ENCODE data around the gene LRRTM2. TPM values are rescaled to one million over a fixed set of nuclear protein-coding genes. Genes with fewer than 3 reads are reported as not detected.
"Not testable (repeated sequence)": the region's sequence is repeated elsewhere in the genome, so short reads cannot be mapped to it uniquely, and the experiment has no call there.

LRRTM2 gene
- total RNA-seq, 2 experiments from 2014 or later = 0.26 TPM; not detected in 1

DNA sequence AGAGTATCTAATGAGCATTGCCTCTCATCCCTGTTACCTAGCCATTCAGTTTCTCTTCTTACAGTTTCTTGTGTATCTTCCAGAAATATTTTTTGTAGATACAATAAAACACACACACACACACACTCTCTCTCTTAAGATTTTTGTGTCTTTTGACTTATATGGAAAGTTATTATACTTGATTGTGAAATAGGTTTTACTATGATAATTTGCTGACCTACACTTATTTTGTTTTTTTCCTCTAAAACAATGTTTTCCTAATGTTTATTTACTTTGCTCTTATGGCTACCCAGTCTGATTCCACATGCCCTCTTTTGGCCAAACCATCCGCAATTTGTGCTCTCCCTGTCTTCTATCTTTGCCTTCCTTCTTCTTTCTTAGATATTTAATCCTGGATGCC, 25.3 kb downstream of the LRRTM2 start:
- H3K4me1 Mint-ChIP-seq (ENCODE audit: low read depth) = peaks cover 13% of the 10 kb centered on the region
- ATAC-seq = no peak
- H3K36me3 Mint-ChIP-seq (ENCODE audit: low read depth) = no peaks in the 10 kb centered on the region
- DNase-seq = no peak
- no peak overlapping the region for H3K27ac Mint-ChIP-seq
- CTCF ChIA-PET = no interaction called here
- no peak overlapping the region for H3K4me3 Mint-ChIP-seq
- POLR2A ChIA-PET = no interaction called here
- no peaks in the 10 kb centered on the region for H3K9me3 Mint-ChIP-seq (ENCODE audit: insufficient read depth)
- peaks cover 14% of the 10 kb centered on the region for H3K27me3 Mint-ChIP-seq (ENCODE audit: low read depth)

DNA sequence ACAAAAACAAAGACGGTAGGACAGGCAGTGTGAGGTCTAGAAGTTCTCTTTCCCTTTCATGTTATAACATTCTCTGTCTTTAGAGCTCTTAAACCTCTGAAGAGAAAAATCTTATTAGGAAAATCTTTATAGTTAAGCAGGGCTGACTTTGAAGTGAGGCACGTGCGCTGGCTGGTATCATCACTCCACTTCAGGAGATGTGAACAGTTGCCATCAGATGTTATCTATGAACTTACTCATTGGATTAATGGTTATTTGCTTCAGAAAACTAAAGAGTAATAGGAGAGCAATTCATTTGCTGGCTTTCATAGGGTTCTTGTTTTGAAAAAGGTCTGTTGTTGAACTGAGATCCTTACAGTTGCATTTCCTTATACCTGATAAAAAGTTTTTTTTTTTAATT, 25.7 kb downstream of the LRRTM2 start:
- no peak for ATAC-seq
- no peak overlapping the region for H3K27ac Mint-ChIP-seq
- H3K9me3 Mint-ChIP-seq (ENCODE audit: insufficient read depth) = no peaks in the 10 kb centered on the region
- CTCF ChIA-PET = no interaction called here
- peaks cover 13% of the 10 kb centered on the region for H3K4me1 Mint-ChIP-seq (ENCODE audit: low read depth)
- H3K4me3 Mint-ChIP-seq = no peak overlapping the region
- POLR2A ChIA-PET = no interaction called here
- DNase-seq = no peak
- no peaks in the 10 kb centered on the region for H3K36me3 Mint-ChIP-seq (ENCODE audit: low read depth)
- H3K27me3 Mint-ChIP-seq (ENCODE audit: low read depth) = peaks cover 12% of the 10 kb centered on the region

DNA sequence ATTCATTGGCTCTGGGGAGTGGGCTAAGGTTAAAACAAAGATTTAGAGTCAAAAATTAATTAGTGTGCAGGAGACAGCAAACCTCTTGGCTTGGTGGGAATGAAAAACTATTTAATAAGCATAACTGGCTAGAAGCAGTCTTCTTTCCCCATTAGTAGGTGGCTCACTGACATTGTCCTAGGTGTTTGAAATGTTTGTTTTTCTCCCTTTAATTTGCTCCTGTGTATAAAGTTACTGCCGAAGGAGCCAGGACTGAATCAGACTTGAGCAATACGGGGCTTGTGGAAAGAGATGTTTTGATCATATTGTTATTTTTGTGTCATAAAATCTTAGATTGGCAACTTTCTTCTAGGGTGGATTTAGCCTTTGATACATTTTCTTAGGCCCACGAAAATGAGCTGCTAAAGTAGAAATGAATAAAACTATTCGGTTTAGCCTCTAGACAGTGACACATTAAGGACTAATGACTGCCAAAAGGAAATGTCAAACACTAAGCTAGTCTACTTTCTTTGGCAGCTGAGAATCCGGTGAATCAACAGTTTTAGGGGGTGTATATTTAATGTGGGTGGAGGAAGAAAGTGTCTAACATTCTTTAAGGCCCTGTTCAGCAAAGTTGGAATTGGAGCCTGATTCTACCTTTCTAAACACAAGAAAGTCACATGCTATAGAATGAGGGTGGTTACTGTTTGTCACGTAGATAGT, 30.2 kb downstream of the LRRTM2 start:
- ATAC-seq (no peak), DNase-seq (no peak)
- H3K27me3 Mint-ChIP-seq (ENCODE audit: low read depth) = peaks cover 6% of the 10 kb centered on the region
- H3K4me1 Mint-ChIP-seq (ENCODE audit: low read depth) = peaks cover 6% of the 10 kb centered on the region
- H3K4me3 Mint-ChIP-seq = no peak overlapping the region
- no peaks in the 10 kb centered on the region for H3K36me3 Mint-ChIP-seq (ENCODE audit: low read depth)
- ChIA-PET POLR2A (no interaction called here), CTCF (no interaction called here)
- H3K27ac Mint-ChIP-seq = no peak overlapping the region
- no peaks in the 10 kb centered on the region for H3K9me3 Mint-ChIP-seq (ENCODE audit: insufficient read depth)

DNA sequence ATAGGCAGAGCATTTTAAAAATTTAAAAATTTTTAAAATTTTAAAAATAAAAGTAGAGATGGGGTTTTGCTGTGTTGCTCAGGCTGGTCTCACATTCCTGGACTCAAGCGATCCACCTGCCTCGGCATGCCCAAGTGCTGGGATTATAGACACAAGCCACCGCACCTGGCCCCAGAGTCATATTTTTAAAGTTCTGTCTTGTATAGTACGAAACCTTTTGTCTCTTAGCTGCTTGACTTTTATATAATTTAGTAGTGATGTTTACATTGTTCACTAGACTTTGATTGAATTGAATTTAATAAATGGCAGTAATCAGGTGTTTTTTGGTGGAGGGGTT, 31.0 kb downstream of the LRRTM2 start:
- H3K4me1 Mint-ChIP-seq (ENCODE audit: low read depth) = peaks cover 6% of the 10 kb centered on the region
- no peaks in the 10 kb centered on the region for H3K9me3 Mint-ChIP-seq (ENCODE audit: insufficient read depth)
- H3K4me3 Mint-ChIP-seq = no peak overlapping the region
- ChIA-PET POLR2A (no interaction called here), CTCF (no interaction called here)
- H3K27me3 Mint-ChIP-seq (ENCODE audit: low read depth) = peaks cover 5% of the 10 kb centered on the region
- ATAC-seq (no peak), DNase-seq (no peak)
- H3K27ac Mint-ChIP-seq = no peak overlapping the region
- H3K36me3 Mint-ChIP-seq (ENCODE audit: low read depth) = no peaks in the 10 kb centered on the region

DNA sequence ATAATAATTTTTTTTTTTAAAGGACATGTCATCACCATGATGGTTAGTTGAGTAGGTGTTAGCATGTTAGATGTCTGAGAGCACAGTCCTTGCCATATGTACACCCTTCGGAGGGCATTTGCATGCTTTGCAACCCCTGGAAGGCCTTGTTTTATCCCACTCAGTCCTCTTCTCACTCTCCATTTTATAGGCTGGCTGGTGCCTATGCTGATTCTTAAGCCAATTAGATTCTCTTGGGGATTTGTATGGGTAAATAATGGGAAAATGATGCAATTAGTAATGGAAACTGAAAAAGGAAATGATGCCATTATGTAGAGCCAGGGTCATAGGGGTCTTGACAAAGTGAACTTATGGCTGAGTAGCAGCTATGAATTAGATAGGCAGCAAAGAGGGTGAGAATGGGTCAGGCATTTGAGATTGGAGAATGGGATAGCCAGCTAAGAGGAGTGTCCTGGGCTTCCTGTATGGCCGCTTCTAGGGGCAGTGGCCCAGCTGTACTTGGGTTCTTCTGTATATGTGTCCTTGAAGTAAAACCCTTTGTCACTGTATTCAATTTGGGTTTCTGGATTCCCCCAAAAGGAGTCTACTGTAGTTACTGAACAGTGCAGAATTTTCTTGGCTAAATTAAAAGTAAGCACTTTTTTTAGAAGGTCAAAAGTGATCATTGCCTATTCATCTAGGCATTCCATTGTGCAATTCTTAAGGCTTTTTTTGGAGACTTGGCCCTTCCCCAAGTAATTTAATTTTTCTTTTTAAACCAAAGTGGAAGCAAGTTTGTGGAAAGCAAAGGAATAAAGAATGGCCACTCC, 31.6 kb downstream of the LRRTM2 start:
- CTCF ChIA-PET = no interaction called here
- Mint-ChIP-seq H3K4me1 (ENCODE audit: low read depth) (peaks cover 5% of the 10 kb centered on the region), H3K27me3 (ENCODE audit: low read depth) (peaks cover 5% of the 10 kb centered on the region), H3K27ac (no peak overlapping the region), H3K9me3 (ENCODE audit: insufficient read depth) (no peaks in the 10 kb centered on the region), H3K36me3 (ENCODE audit: low read depth) (no peaks in the 10 kb centered on the region), H3K4me3 (no peak overlapping the region)
- POLR2A ChIA-PET = no interaction called here
- no peak for DNase-seq
- no peak for ATAC-seq

DNA sequence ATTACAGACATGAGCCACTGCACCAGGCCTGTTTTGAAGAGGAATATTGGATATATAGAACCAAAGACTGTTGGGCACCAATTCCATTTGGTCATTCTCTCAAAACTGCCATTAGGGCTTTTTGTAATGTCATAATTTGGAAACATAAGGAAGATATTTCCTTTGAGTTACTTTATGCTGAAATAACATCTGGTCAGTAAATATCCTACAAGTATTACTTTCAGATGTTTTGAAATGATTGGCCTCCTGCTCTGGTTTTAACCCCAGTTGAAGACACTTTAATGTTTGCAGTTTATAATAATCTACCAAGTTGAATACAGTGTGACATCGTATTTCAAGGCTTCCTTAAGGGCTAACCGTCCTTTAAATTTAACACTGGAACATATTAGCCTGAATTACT, 33.6 kb downstream of the LRRTM2 start:
- H3K27me3 Mint-ChIP-seq (ENCODE audit: low read depth) = peaks cover 7% of the 10 kb centered on the region
- no peaks in the 10 kb centered on the region for H3K4me1 Mint-ChIP-seq (ENCODE audit: low read depth)
- ATAC-seq (no peak), DNase-seq (no peak)
- CTCF ChIA-PET = no interaction called here
- no peaks in the 10 kb centered on the region for H3K36me3 Mint-ChIP-seq (ENCODE audit: low read depth)
- no peaks in the 10 kb centered on the region for H3K9me3 Mint-ChIP-seq (ENCODE audit: insufficient read depth)
- no peak overlapping the region for H3K4me3 Mint-ChIP-seq
- POLR2A ChIA-PET = no interaction called here
- H3K27ac Mint-ChIP-seq = no peak overlapping the region

DNA sequence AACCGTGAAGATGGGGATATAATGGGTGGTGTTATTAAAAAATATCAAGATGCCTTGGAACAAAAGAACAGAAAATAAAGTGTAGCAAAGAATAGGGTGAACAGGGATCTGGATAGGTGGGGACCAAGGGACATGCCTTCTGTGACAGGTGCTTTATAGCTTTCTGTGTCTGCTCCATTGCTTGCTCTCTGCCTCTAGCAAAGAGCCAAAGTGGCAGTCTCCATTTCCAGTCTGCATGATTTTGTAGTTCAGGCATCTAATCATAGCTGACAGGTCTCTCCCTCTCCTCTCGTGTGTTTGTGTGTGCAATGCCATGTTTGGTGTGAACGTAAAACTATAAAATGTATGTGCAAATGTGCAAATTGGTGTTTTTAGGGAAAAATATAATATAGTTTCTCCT, 35.0 kb downstream of the LRRTM2 start:
- ATAC-seq (no peak), DNase-seq (no peak)
- POLR2A ChIA-PET = no interaction called here
- Mint-ChIP-seq H3K27ac (no peak overlapping the region), H3K4me1 (ENCODE audit: low read depth) (no peaks in the 10 kb centered on the region), H3K36me3 (ENCODE audit: low read depth) (no peaks in the 10 kb centered on the region), H3K9me3 (ENCODE audit: insufficient read depth) (no peaks in the 10 kb centered on the region), H3K27me3 (ENCODE audit: low read depth) (peaks cover 7% of the 10 kb centered on the region), H3K4me3 (no peak overlapping the region)
- CTCF ChIA-PET = interaction anchor here (1.4 kb wide), 1 partner anchor 16 kb away, joined by 4 read pairs; no protein-coding TSS in a partner anchor

DNA sequence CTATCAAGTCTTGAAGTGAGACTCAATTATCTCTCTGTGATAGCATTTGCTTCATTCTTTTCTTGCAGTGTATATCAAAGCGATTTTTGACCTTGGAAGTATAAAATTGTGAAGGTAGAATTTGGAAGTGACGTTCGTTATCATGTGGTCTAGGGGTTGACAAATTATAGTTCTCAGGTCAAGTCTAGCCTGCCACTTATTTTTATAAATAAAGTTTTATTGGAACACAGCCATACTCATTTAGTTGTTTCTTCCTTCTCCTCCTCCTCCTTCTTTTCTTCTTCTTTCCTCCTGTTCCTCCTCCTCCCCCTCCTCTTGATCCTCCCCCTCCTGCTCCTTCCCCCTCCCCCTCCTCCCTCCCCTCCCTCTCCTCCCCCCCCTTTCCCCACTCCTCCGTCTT, 38.0 kb downstream of the LRRTM2 start:
- H3K4me3 Mint-ChIP-seq = no peak overlapping the region
- no peak for ATAC-seq
- DNase-seq = no peak
- H3K27me3 Mint-ChIP-seq (ENCODE audit: low read depth) = peaks cover 13% of the 10 kb centered on the region
- H3K9me3 Mint-ChIP-seq (ENCODE audit: insufficient read depth) = no peaks in the 10 kb centered on the region
- H3K4me1 Mint-ChIP-seq (ENCODE audit: low read depth) = peaks cover 2% of the 10 kb centered on the region
- no peaks in the 10 kb centered on the region for H3K36me3 Mint-ChIP-seq (ENCODE audit: low read depth)
- no peak overlapping the region for H3K27ac Mint-ChIP-seq
- ChIA-PET POLR2A (no interaction called here), CTCF (no interaction called here)

DNA sequence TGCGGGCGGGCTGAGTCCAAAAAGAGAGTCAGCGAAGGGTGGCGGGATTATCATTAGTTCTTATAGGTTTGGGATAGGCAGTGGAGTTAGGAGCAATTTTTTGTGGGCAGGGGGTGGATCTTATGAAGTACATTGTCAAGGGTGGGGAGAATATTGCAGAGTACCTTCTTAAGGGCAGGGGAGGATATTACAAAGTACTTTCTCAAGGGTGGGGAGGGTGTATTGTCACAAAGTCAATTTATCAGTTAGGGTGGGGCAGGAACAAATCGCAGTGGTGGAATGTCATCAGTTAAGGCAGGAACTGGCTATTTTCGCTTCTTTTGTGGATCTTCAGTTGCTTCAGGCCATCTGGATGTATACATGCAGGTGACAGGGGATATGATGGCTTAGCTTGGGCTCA, 40.3 kb downstream of the LRRTM2 start:
- H3K9me3 Mint-ChIP-seq (ENCODE audit: insufficient read depth); H3K36me3 Mint-ChIP-seq (ENCODE audit: low read depth); POLR2A ChIA-PET; H3K4me1 Mint-ChIP-seq (ENCODE audit: low read depth); DNase-seq; H3K4me3 Mint-ChIP-seq; H3K27ac Mint-ChIP-seq; ATAC-seq: not testable (repeated sequence)
- CTCF ChIA-PET = interaction anchor here (1.1 to 1.2 kb wide), 2 partner anchors 9 to 45 kb away, joined by 3 to 4 read pairs; no protein-coding TSS in a partner anchor
- peaks cover 12% of the 10 kb centered on the region for H3K27me3 Mint-ChIP-seq (ENCODE audit: low read depth)

DNA sequence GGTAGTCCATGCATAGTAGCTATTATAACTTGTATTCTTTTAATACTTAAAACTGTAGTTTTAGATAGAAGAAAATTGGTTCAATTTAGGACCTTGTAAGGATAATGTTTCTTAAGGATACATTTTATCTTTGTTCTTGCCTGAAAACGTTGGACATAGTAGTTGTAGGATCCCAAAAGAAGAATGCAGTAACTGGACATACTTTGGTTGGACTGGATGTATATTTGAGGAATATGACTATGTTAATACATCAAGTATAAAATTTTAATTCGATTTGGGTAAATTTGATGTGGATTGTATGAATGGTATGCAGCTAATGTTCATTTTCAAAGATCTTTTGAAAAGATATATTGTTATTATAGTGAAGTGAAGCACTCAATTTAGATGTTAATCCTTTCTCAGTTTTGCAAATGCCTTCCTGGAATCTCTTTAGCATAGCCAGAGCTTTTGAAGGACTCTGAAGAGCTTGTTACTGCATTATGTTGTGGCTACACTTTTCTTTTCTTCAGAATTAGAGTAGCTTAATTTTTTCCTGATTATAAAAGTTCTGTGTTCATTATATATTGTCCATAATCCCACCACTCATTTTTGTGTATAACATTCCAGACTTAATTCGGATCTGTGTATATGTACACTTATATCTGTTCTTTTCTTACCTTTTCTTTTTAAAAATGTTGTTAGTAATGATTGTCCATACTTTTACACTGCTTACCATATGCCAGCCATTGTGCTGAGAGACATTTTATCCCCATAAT, 41.2 kb downstream of the LRRTM2 start:
- DNase-seq (no peak), ATAC-seq (no peak)
- Mint-ChIP-seq H3K4me3 (no peak overlapping the region), H3K4me1 (ENCODE audit: low read depth) (peaks cover 5% of the 10 kb centered on the region), H3K27me3 (ENCODE audit: low read depth) (peaks cover 15% of the 10 kb centered on the region), H3K36me3 (ENCODE audit: low read depth) (no peaks in the 10 kb centered on the region), H3K9me3 (ENCODE audit: insufficient read depth) (no peaks in the 10 kb centered on the region), H3K27ac (no peak overlapping the region)
- ChIA-PET CTCF (interaction anchor here (0.7 to 1.6 kb wide), 5 partner anchors 8 to 44 kb away, joined by 3 to 5 read pairs (median 4); no protein-coding TSS in a partner anchor), POLR2A (no interaction called here)

DNA sequence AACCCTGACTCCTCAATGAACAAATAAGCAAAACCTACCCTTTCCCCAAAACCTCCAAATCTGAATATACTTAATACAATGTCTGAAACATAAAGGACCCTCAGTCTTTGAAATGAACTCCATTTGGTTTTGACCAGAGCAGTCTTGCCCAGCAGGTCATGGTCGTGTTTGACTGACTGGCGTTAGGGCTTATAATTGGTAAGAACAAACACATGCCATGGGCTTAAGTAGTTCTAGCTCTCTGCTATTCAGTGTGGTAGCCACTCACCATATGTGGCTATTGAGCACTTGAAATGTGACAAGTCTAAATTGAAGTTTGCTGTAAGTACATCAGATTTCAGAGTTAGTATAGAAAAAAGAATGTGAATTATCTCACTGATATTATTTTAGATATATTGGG, 42.1 kb downstream of the LRRTM2 start:
- no peaks in the 10 kb centered on the region for H3K36me3 Mint-ChIP-seq (ENCODE audit: low read depth)
- no peak overlapping the region for H3K4me3 Mint-ChIP-seq
- H3K9me3 Mint-ChIP-seq (ENCODE audit: insufficient read depth) = no peaks in the 10 kb centered on the region
- DNase-seq (no peak), ATAC-seq (no peak)
- peaks cover 15% of the 10 kb centered on the region for H3K27me3 Mint-ChIP-seq (ENCODE audit: low read depth)
- H3K27ac Mint-ChIP-seq = no peak overlapping the region
- ChIA-PET POLR2A (no interaction called here), CTCF (interaction anchor here (0.7 to 1.6 kb wide), 3 partner anchors 8 to 43 kb away, joined by 3 to 5 read pairs (median 4); no protein-coding TSS in a partner anchor)
- peaks cover 5% of the 10 kb centered on the region for H3K4me1 Mint-ChIP-seq (ENCODE audit: low read depth)

DNA sequence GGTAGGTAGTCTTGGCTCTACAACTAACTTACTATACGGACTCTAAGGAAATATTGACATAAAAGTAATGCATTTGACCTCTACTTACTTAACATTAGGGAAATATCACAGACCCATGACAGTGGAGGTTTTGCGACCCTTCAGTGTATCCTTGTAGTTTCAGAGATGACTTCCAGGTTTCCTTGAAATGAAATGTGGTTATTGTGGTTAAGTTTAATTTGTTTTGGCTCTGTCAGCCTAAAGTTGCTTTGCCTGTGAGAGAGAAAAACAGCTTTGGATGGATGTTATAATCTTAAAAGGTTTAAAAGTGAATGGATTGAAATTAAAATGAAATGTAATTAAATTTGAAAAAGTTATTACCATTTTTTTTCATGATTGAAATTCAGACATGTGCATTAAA, 42.9 kb downstream of the LRRTM2 start:
- CTCF ChIA-PET = no interaction called here
- Mint-ChIP-seq H3K4me1 (ENCODE audit: low read depth) (peaks cover 5% of the 10 kb centered on the region), H3K9me3 (ENCODE audit: insufficient read depth) (no peaks in the 10 kb centered on the region), H3K36me3 (ENCODE audit: low read depth) (no peaks in the 10 kb centered on the region), H3K4me3 (no peak overlapping the region), H3K27ac (no peak overlapping the region), H3K27me3 (ENCODE audit: low read depth) (peaks cover 13% of the 10 kb centered on the region)
- DNase-seq (no peak), ATAC-seq (no peak)
- POLR2A ChIA-PET = no interaction called here
